ENCODE data around the gene CCDC30. TPM values are rescaled to one million over a fixed set of nuclear protein-coding genes. Genes with fewer than 3 reads are reported as not detected.

Gene CCDC30
- total RNA-seq, 1 donor from 2014 or later = 1.5 TPM

DNA sequence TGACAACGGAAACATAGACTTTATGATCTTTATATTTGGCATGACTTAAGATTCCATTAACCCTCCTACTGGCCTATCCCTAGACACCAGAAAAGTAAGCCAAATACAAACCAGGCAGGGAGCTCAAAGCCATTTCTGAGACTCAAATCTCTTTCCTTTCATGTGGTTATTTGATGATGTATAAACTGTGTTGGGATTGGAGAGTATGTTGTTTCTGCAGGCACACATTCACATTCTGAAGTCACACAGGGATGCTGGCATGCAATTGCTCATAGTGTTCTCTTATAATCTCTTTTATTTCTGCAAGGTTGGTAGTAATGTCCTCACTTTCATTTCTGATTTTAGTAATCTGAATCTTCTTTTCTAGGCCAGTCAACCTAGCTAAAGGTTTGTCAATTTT, 13.0 kb upstream of the CCDC30 start:
- no peak overlapping the region for H3K4me3 ChIP-seq
- peaks cover 2% of the 10 kb centered on the region for H3K4me1 ChIP-seq
- intact Hi-C loops (cut with DNase I) = no loop called here
- no peaks in the 10 kb centered on the region for H3K36me3 ChIP-seq
- no peak for DNase-seq (ENCODE audit: extremely low spot score in 2 of 2)
- H3K27ac ChIP-seq = no peak overlapping the region
- H3K27me3 ChIP-seq = no peaks in the 10 kb centered on the region
- no peaks in the 10 kb centered on the region for H3K9me3 ChIP-seq
- TF ChIP-seq POLR2A (IDR thresholded peaks at IDR 0.05) = no peak
- TF ChIP-seq, protein P1, sequence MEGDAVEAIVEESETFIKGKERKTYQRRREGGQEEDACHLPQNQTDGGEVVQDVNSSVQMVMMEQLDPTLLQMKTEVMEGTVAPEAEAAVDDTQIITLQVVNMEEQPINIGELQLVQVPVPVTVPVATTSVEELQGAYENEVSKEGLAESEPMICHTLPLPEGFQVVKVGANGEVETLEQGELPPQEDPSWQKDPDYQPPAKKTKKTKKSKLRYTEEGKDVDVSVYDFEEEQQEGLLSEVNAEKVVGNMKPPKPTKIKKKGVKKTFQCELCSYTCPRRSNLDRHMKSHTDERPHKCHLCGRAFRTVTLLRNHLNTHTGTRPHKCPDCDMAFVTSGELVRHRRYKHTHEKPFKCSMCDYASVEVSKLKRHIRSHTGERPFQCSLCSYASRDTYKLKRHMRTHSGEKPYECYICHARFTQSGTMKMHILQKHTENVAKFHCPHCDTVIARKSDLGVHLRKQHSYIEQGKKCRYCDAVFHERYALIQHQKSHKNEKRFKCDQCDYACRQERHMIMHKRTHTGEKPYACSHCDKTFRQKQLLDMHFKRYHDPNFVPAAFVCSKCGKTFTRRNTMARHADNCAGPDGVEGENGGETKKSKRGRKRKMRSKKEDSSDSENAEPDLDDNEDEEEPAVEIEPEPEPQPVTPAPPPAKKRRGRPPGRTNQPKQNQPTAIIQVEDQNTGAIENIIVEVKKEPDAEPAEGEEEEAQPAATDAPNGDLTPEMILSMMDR (IDR thresholded peaks at IDR 0.05) = no peak
- no peak for TF ChIP-seq POLR2AphosphoS5 (IDR thresholded peaks at IDR 0.05; ENCODE audit: insufficient read depth in 1 of 2, low read depth in 1 of 2)

DNA sequence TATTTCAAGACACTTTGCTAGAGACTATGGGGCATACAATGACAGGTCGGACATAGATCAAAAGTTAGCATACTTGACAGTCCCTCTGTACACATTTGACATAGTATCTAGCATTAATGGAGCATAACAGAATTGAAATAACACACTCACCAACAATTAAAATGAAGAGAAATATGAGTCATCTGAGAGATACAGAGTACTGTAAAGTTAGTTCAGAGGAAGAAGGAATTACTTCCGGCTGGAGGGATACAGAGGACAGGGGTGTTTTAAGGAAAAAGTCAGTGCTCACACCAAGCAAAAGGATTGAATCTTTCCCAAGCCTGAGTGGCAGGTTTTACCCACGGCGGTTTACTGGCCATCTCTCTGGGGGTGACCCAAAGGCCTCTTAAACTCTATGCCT, 9.7 kb upstream of the CCDC30 start:
- H3K4me1 ChIP-seq = peaks cover 25% of the 10 kb centered on the region
- H3K27me3 ChIP-seq = no peaks in the 10 kb centered on the region
- no peak overlapping the region for H3K4me3 ChIP-seq
- peaks cover 0 to 3% of the 10 kb centered on the region in 2 donors for H3K36me3 ChIP-seq
- no peaks in the 10 kb centered on the region for H3K9me3 ChIP-seq
- TF ChIP-seq, protein P1 (IDR thresholded peaks at IDR 0.05) = no peak
- TF ChIP-seq POLR2AphosphoS5 (IDR thresholded peaks at IDR 0.05; ENCODE audit: insufficient read depth in 1 of 2, low read depth in 1 of 2) = no peak
- H3K27ac ChIP-seq = no peak overlapping the region
- intact Hi-C loops (cut with DNase I) = no loop called here
- DNase-seq (ENCODE audit: extremely low spot score in 2 of 2) = no peak

- Histone ChIP-seq H3K27me3 (no peaks in the 10 kb centered on the region), H3K4me3 (no peak overlapping the region), H3K27ac (no peak overlapping the region), H3K36me3 (peaks cover 0 to 13% of the 10 kb centered on the region in 2 donors), H3K4me1 (peaks cover 26% of the 10 kb centered on the region), H3K9me3 (no peaks in the 10 kb centered on the region)
- intact Hi-C loops (cut with DNase I) = no loop called here
- DNase-seq (ENCODE audit: extremely low spot score in 2 of 2) = no peak
- TF ChIP-seq POLR2A (IDR thresholded peaks at IDR 0.05) = no peak
- TF ChIP-seq, protein P1 (IDR thresholded peaks at IDR 0.05) = no peak
- no peak for TF ChIP-seq POLR2AphosphoS5 (IDR thresholded peaks at IDR 0.05; ENCODE audit: insufficient read depth in 1 of 2, low read depth in 1 of 2)
These were observed 8.7 kb upstream of the CCDC30 start for GRCh38 chr1:42454403-42454802.

GRCh38 chr1:42456010-42456753, 6.9 kb upstream of the CCDC30 start, which contains the start of the genes PPCS and ZMYND12:
Gene PPCS, plus strand, starts transcription at chr1:42456543. Its CDS starts 23 bp downstream, at chr1:42456566.
Gene ZMYND12, minus strand, starts transcription at chr1:42456022. Its CDS starts 25 bp downstream, at chr1:42455997.
- H3K9me3 ChIP-seq = no peaks in the 10 kb centered on the region
- peaks cover 26% of the 10 kb centered on the region for H3K4me1 ChIP-seq
- peak in 1 of 2 donors; percentile 51 for TF ChIP-seq POLR2A (IDR thresholded peaks at IDR 0.05)
- peak; percentile 56 to 88 for TF ChIP-seq POLR2AphosphoS5 (IDR thresholded peaks at IDR 0.05; ENCODE audit: insufficient read depth in 1 of 2, low read depth in 1 of 2)
- TF ChIP-seq, protein P1 (IDR thresholded peaks at IDR 0.05) = no peak
- H3K4me3 ChIP-seq = peak within 1 kb of the TSS; percentile 75 to 77
- intact Hi-C loops (cut with DNase I) = no loop called here
- H3K27me3 ChIP-seq = no peaks in the 10 kb centered on the region
- peak within 1 kb of the TSS; percentile 77 for H3K27ac ChIP-seq
- H3K36me3 ChIP-seq = peaks cover 0 to 19% of the 10 kb centered on the region in 2 donors
- peak in 1 of 2 donors; percentile 91 for DNase-seq (ENCODE audit: extremely low spot score in 2 of 2)

- DNase-seq (ENCODE audit: extremely low spot score in 2 of 2) = no peak
- intact Hi-C loops (cut with DNase I) = no loop called here
- peak overlapping the region; percentile 75 to 77 for H3K4me3 ChIP-seq
These were observed 6.4 kb upstream of the CCDC30 start for GRCh38 chr1:42456754-42457089.

More at GRCh38 chr1:42456754-42457089, 6.4 kb upstream of the CCDC30 start:
- peak overlapping the region; percentile 77 for H3K27ac ChIP-seq
- no peaks in the 10 kb centered on the region for H3K9me3 ChIP-seq
- TF ChIP-seq POLR2AphosphoS5 (IDR thresholded peaks at IDR 0.05; ENCODE audit: insufficient read depth in 1 of 2, low read depth in 1 of 2) = no peak
- TF ChIP-seq POLR2A (IDR thresholded peaks at IDR 0.05) = no peak
- TF ChIP-seq, protein P1 (IDR thresholded peaks at IDR 0.05) = no peak
- H3K36me3 ChIP-seq = peaks cover 0 to 19% of the 10 kb centered on the region in 2 donors
- H3K4me1 ChIP-seq = peaks cover 26% of the 10 kb centered on the region
- no peaks in the 10 kb centered on the region for H3K27me3 ChIP-seq

Measured in vagina (tissue), 2 donors.